OCI-LY7 (cell line): ENCODE measurements around the gene AMZ1. TPM values are rescaled to one million over a fixed set of nuclear protein-coding genes. Genes with fewer than 3 reads are reported as not detected.

ENCODE experiments used
- BruUV-seq: library from RNA; stranded (reverse); fragments of 400-500 nt; replicated peaks from 2 replicates; lab custom pipeline; 2021; lab: Mats Ljungman, UMichigan
- CTCF ChIA-PET: fragments of 300-600 bp; sonication (Branson Sonifier 250); formaldehyde crosslinking; loops from one replicate; lab custom pipeline; 2022; ENCODE audit warnings: antibody characterized with exemption; ENCODE audit not compliant: unreplicated experiment; lab: Charles Lee
- POLR2A ChIA-PET: fragments of 300-600 bp; sonication (Branson Sonifier 250); formaldehyde crosslinking; loops from one replicate; lab custom pipeline; 2022; ENCODE audit warnings: antibody characterized with exemption; lab: Charles Lee
- DNase-seq: peaks from one replicate; pipeline ENCODE4 v3.0.0-alpha.2; 2015; ENCODE audit warnings: low spot score
- H2AFZ ChIP-seq: fragments of 200-600 bp; sonication (generic), shearing (Covaris generic); 2 replicates; pipeline ENCODE4 v1.6.1; 2014; ENCODE audit warnings: mild to moderate bottlenecking, antibody characterized with exemption, low read length, moderate library complexity
- H3K27ac ChIP-seq: fragments of 200-600 bp; sonication (generic); 2 replicates; pipeline ENCODE4 v1.5.1; 2014; ENCODE audit warnings: mixed run types, low read depth, mild to moderate bottlenecking, moderate library complexity, low read length, inconsistent platforms; ENCODE audit not compliant: poor library complexity, severe bottlenecking
- H3K36me3 ChIP-seq: fragments of 200-600 bp; sonication (generic); 2 replicates; pipeline ENCODE4 v1.6.1; 2014; ENCODE audit warnings: mild to moderate bottlenecking, antibody characterized with exemption, low read length, moderate library complexity, mixed read lengths; ENCODE audit not compliant: insufficient read depth
- H3K4me1 ChIP-seq: fragments of 200-600 bp; sonication (generic); 2 replicates; pipeline ENCODE4 v1.5.1; 2014; ENCODE audit warnings: mild to moderate bottlenecking, low read length; ENCODE audit not compliant: insufficient read depth, poor library complexity, severe bottlenecking
- H3K4me2 ChIP-seq: fragments of 200-600 bp; sonication (generic); 2 replicates; pipeline ENCODE4 v1.6.1; 2014; ENCODE audit warnings: mild to moderate bottlenecking, low read length
- H3K4me3 ChIP-seq: fragments of 200-600 bp; sonication (generic); 2 replicates; pipeline ENCODE4 v1.5.1; 2014; ENCODE audit warnings: mild to moderate bottlenecking, low read depth, low read length; ENCODE audit not compliant: poor library complexity, severe bottlenecking
- H3K79me2 ChIP-seq: fragments of 200-600 bp; sonication (generic); 2 replicates; pipeline ENCODE4 v1.6.1; 2016; ENCODE audit warnings: low read depth, mild to moderate bottlenecking, low read length, moderate library complexity, mixed read lengths; ENCODE audit not compliant: insufficient read depth
- H3K9me2 ChIP-seq: fragments of 200-600 bp; sonication (generic); 2 replicates; pipeline ENCODE4 v1.6.1; 2016; ENCODE audit warnings: mild to moderate bottlenecking, low read length, mixed read lengths; ENCODE audit not compliant: insufficient read depth
- H3K9me3 ChIP-seq: fragments of 200-600 bp; sonication (generic); 2 replicates; pipeline ENCODE4 v1.6.1; 2014; ENCODE audit warnings: mild to moderate bottlenecking, mixed run types, low read length, mixed read lengths
- H4K20me1 ChIP-seq: fragments of 200-600 bp; sonication (generic); 2 replicates; pipeline ENCODE4 v1.6.1; 2014; ENCODE audit warnings: mild to moderate bottlenecking, antibody characterized with exemption, low read length, moderate library complexity, mixed read lengths; ENCODE audit not compliant: insufficient read depth
- CTCF ChIP-seq: fragments of 200-600 bp; sonication (generic); conservative IDR thresholded peaks from 2 replicates; pipeline ENCODE4 v1.5.1; 2014; ENCODE audit warnings: mild to moderate bottlenecking, antibody characterized with exemption, low read length, moderate library complexity, mixed read lengths
- EZH2phosphoT487 ChIP-seq: fragments of 200-600 bp; sonication (generic); IDR thresholded peaks from 2 replicates; pipeline ENCODE4 v1.6.1; 2018; ENCODE audit warnings: low read depth, borderline replicate concordance, mild to moderate bottlenecking, mixed run types, antibody characterized with exemption, low read length, moderate library complexity, mixed read lengths
- intact Hi-C: fragments of 100-400 bp; cut with micrococcal nuclease; formaldehyde crosslinking; loops from one replicate; pipeline ENCODE4 v1.10.0; 2022; ENCODE audit not compliant: unreplicated experiment
- total RNA-seq, 2 experiments: library from RNA; depleted of rRNA in 1 of 2; stranded (reverse); fragments of >200 nt in 1 of 2; shearing (Covaris generic) in 1 of 2; gene quantifications; 2 replicates each; pipeline ENCODE4 v1.2.3, GENCODE V29; 2014 to 2022

AMZ1 gene
- total RNA-seq, 2 experiments from 2014 or later = 1.4 to 2.7 TPM

GRCh38 chr7:2700141-2700850, 12.3 kb downstream of the AMZ1 start:
- ChIA-PET POLR2A (interaction anchor here (1.2 to 5.6 kb wide), 2 partner anchors 10 kb away, joined by 3 to 36 read pairs; no protein-coding TSS in a partner anchor), CTCF (interaction anchor here (0.8 kb wide), 1 partner anchor 10 kb away, joined by 3 read pairs; no protein-coding TSS in a partner anchor)
- DNase-seq = no peak
- no peaks in the 10 kb centered on the region for H3K9me2 ChIP-seq
- no peak overlapping the region for H3K4me2 ChIP-seq
- no peaks in the 10 kb centered on the region for H3K79me2 ChIP-seq
- H3K9me3 ChIP-seq = no peaks in the 10 kb centered on the region
- H3K27ac ChIP-seq = no peak overlapping the region
- no TSS peak for BruUV-seq
- no peaks in the 10 kb centered on the region for H4K20me1 ChIP-seq
- H2AFZ ChIP-seq = no peak overlapping the region
- intact Hi-C loops = no loop called here
- no peaks in the 10 kb centered on the region for H3K36me3 ChIP-seq
- peaks cover 14% of the 10 kb centered on the region for H3K4me1 ChIP-seq
- TF ChIP-seq EZH2phosphoT487 = no peak
- no peak for TF ChIP-seq CTCF
- no peak overlapping the region for H3K4me3 ChIP-seq

GRCh38 chr7:2701424-2701823, 13.4 kb downstream of the AMZ1 start:
- Histone ChIP-seq H4K20me1 (no peaks in the 10 kb centered on the region), H3K79me2 (no peaks in the 10 kb centered on the region), H3K27ac (no peak overlapping the region), H3K4me2 (no peak overlapping the region), H2AFZ (no peak overlapping the region), H3K9me3 (no peaks in the 10 kb centered on the region), H3K9me2 (no peaks in the 10 kb centered on the region), H3K36me3 (no peaks in the 10 kb centered on the region), H3K4me1 (peaks cover 14% of the 10 kb centered on the region), H3K4me3 (no peak overlapping the region)
- DNase-seq = no peak
- TF ChIP-seq EZH2phosphoT487 = no peak
- no peak for TF ChIP-seq CTCF
- no TSS peak for BruUV-seq
- ChIA-PET CTCF (interaction anchor here (0.6 to 1.0 kb wide), 2 partner anchors 8 to 16 kb away, joined by 3 read pairs; no protein-coding TSS in a partner anchor), POLR2A (interaction anchor here (1.2 to 5.6 kb wide), 2 partner anchors 9 to 12 kb away, joined by 3 to 36 read pairs; no protein-coding TSS in a partner anchor)
- intact Hi-C loops = no loop called here
